GM13977 (cell line): ENCODE measurements around the gene ACTR10.
"Not testable (repeated sequence)": the region's sequence is repeated elsewhere in the genome, so short reads cannot be mapped to it uniquely, and the experiment has no call there.

Source experiments
- DNase-seq: peaks from one replicate; pipeline ENCODE4 v3.0.0; 2012; ENCODE audit warnings: low spot score
- CTCF ChIP-seq: IDR thresholded peaks from 2 replicates; pipeline ENCODE4 v1.5.1; 2012; ENCODE audit warnings: mild to moderate bottlenecking, control low read depth; ENCODE audit not compliant: insufficient read depth; ENCODE audit errors: extremely low read depth, missing control alignments
- in situ Hi-C: fragments of 300-500 bp; cut with MboI; formaldehyde crosslinking; loops from one replicate; pipeline ENCODE4 v1.12.0; 2022; ENCODE audit warnings: low sequenced_read_pairs, low pct_unique_long_range_greater_than_20kb, mixed read lengths, inconsistent platforms; ENCODE audit not compliant: unreplicated experiment

Gene ACTR10

DNA sequence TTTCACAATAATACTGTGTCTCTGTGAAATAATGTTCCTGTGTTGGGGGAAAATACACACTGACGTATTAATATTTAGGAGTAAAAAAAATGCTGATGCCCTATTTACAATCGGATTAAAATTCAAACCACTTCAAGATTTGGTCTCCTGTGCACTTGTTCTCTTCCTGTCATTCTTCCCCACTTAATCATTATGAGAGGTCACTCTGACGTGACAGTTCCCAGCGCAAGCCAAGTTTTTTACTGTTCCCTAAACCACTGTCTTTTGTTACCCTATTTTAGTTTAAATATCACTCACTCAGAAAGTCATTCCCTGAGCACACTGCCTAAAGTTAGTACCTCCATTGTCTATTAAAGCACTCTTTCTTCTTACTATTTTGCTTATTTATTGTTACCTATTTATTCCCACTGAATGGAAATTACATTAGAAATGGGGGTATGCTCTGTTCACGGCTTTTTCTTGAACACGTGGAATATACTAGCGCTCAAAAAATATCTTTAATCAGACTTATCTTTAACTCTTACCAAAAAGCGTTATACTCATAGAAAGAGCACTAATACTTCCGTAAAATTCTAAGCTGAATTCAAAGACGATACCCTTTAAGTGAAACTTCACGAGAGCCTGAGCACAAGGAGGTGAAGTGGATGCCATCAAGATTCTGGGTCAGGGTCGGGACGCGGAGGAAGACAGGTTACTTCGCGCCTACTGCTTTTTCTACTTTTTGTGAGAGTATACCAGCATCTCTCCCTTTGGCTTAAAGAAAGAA, 44.0 kb downstream of the ACTR10 start:
- no peak for TF ChIP-seq CTCF
- no peak for DNase-seq
- in situ Hi-C loops, result no loop called here

DNA sequence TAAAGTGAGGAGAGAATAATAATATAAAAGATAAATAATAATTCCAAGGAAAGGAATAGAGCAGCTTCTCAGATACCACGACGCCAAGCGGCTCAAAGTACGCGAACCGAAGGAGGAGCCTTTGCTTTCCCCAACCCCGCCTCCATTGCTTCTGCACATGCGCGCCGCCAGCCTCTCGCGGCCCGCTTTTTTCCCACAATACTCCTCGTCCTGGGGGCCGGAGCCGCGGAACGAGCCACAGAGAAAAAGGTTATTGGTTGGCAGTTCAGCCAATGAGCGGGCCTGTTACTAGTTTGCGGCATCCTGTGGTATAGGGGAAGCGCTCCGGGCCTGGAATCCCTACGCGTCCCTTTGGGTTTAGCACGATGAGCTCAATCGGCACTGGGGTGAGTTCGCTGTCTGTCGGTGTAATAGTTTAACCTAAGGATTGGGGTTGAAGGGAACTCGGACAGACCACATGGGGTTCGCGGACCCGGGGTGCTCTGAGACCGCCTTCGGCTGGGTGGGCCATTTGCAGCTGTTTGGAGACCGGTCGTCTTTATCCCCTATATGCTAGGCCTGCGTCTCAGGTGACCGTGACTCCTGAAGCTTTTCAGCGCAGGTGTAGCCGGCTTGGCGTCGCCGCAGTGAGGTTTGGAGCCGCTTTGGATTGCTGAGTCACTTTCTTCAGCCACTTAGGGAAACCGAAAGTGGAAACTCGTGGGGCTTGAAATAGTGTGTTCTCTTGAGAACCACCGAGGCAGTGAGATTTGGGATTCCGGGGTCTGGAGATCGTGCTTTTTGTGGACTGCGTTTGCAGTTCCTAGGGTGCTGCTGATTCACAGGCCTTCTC, 44.8 kb downstream of the ACTR10 start, which contains the start of gene PSMA3:
TSS of gene PSMA3 (plus strand) at position 288 of the 832 bp plus-strand sequence. CDS start at position 366, 78 bp downstream.
- in situ Hi-C loops, result no loop called here
- DNase-seq, result peak; percentile 89
- no peak for TF ChIP-seq CTCF

- in situ Hi-C loops, result no loop called here
- TF ChIP-seq CTCF, result no peak
- no peak for DNase-seq
Observed at GRCh38 chr14:58245562-58245961, 45.6 kb downstream of the ACTR10 start.

DNA sequence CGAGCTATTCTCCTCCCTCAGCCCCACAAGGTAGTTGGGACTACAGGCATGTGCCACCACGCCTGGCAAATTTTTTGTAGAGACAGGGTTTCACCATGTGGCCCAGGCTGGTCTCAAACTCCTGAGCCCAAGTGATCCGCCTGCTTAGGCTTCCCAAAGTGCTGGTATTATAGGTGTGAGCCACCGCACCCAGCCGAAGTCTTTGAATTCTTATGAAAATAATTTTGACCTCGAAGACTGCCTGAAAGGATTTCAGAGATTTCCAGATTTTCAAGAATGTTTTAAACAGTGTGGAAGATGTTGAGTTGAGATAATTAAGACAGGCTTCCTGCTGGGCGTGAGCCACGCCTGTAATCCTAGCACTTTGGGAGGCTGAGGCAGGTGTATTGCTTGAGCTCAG, 49.7 kb downstream of the ACTR10 start:
- TF ChIP-seq CTCF, result no peak
- in situ Hi-C loops, result no loop called here
- DNase-seq, result no peak

- no peak for TF ChIP-seq CTCF
- no peak for DNase-seq
- in situ Hi-C loops, result no loop called here
Observed at GRCh38 chr14:58258156-58258555, 58.2 kb downstream of the ACTR10 start.

DNA sequence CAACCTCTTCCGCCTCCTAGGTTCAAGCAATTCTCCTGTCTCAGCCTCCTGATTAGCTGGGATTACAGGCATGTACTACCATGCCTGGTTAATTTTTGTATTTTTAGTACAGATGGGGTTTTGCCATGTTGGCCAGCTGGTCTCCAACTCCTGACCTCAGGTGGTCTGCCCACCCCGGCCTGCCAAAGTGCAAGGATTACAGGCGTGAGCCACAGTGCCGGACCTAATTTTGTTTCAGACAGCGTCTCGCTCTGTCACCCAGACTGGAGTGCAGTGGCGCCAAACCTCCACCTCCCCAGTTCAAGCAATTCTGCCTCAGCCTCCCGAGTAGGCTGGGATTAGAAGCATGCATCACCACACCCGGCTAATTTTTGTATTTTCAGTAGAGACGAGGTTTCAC, 62.1 kb downstream of the ACTR10 start:
- DNase-seq, in situ Hi-C loops: not testable (repeated sequence)

DNA sequence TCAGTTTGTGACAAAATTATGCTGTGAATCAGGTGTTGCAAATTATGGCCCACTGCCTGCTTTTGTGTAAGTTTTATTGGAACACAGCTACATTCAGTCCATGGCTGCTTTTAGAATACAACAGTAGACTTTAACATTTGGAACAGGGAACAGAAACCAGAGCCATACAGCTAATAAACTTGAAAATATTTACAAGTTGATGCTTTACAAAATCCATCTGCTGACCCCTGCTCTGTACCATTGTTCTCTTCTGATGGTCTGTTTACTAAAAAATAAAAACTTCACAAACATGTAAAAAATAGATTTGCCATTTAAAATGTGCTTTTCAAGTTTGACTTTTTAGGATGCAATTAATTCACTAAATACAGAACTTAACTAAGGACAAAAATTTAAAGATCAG, 65.5 kb downstream of the ACTR10 start:
- DNase-seq, result no peak
- no peak for TF ChIP-seq CTCF
- in situ Hi-C loops, result no loop called here
